Gastrocnemius medialis (tissue), 4 donors: ENCODE measurements around the gene PLK5.

Source experiments
- POLR2A ChIP-seq, 2 donors: fragments of 450-650 bp; IDR thresholded peaks; one replicate each; pipeline ENCODE4 v1.6.1; 2017; ENCODE audit warnings: antibody characterized with exemption in 2 of 2, mild to moderate bottlenecking in 2 of 2, moderate library complexity in 2 of 2
- TF ChIP-seq, protein P1 (sequence below), 5 experiments: fragments of 450-650 bp in 3 of 5; fragments of 200-600 bp in 2 of 5; sonication (generic) in 2 of 5; IDR thresholded peaks in 4 of 5; conservative IDR thresholded peaks in 1 of 5; 1 replicate in 4 of 5; 2 replicates in 1 of 5; pipeline ENCODE4 v1.5.1; 2016 to 2019; ENCODE audit warnings: antibody characterized with exemption in 5 of 5, mild to moderate bottlenecking in 3 of 5, moderate library complexity in 3 of 5

DNA sequence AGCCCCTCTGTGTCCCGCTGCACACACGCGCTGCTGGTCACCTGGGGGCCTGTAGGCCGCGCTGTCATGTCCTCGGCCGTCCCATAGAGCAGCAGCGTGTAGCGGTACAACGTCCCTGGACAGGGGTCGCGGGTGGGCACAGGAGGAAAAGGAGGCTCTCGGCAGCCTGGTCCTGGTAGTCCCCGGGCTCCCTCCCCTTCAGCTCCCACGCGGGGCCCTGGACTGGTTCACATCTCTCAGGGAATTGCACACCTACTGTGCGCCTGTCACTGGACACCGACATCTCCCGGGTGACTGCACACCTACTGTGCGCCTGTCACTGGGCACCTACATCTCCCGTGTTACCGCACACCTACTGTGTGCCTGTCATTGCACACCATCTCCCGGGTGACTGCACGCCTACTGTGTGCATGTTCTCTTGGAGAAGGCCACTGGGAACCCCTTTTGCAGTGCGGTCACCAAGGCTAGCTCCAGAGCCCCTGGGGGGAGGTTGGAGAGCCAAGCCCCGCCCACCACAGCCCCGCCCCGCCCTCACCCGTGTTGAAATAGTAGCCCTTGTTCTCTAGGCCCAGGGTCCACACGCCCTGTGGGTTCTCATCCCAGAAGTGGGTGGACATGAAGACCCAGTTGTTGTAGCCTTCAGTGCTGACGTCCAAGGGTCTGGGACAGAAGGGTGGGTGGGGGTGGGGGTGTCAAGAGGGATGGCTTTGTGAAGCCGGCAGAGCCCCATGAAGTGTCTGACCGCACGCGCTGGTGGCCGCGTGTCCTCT lies 41.3 kb upstream of the PLK5 start:
- TF ChIP-seq, protein P1, sequence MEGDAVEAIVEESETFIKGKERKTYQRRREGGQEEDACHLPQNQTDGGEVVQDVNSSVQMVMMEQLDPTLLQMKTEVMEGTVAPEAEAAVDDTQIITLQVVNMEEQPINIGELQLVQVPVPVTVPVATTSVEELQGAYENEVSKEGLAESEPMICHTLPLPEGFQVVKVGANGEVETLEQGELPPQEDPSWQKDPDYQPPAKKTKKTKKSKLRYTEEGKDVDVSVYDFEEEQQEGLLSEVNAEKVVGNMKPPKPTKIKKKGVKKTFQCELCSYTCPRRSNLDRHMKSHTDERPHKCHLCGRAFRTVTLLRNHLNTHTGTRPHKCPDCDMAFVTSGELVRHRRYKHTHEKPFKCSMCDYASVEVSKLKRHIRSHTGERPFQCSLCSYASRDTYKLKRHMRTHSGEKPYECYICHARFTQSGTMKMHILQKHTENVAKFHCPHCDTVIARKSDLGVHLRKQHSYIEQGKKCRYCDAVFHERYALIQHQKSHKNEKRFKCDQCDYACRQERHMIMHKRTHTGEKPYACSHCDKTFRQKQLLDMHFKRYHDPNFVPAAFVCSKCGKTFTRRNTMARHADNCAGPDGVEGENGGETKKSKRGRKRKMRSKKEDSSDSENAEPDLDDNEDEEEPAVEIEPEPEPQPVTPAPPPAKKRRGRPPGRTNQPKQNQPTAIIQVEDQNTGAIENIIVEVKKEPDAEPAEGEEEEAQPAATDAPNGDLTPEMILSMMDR (IDR thresholded peaks at IDR 0.05 in 4 of 5, conservative IDR thresholded peaks at IDR 0.05 in 1 of 5) = no peak
- TF ChIP-seq POLR2A (IDR thresholded peaks at IDR 0.05) = no peak
